ENCODE measurements around the gene SMOC2. TPM values are rescaled to one million over a fixed set of nuclear protein-coding genes. Genes with fewer than 3 reads are reported as not detected.
A peak's percentile ranks its signal among the peaks of the same experiment; 100 is the strongest.

Gene SMOC2
- total and polyA plus RNA-seq, 2 of the 4 experiments (the other 2 are of a cell fraction): not detected

DNA sequence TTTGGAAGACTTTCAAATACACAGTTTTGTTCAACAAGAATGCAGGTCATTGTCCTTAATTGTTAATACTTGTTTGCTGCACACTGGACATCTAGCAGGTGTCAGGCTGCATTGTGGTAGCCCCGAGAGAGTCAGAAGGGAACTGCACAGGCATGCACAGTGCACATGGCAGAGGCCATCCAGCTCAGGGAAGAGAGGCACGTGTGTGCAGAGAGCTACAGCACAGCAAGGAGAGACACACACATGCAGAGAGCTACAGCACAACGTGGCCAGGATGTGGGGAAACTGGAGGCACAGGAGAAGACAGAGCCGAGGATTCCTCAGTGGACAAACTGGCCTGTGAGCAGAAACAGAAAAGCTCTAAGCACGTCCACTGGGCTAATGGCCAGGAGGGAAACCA is 272.0 kb downstream of the SMOC2 start:
- no peak overlapping the region for H4K8ac ChIP-seq (ENCODE audit: low read depth in 2 of 2, low read length in 2 of 2)
- intact Hi-C loops (cut with micrococcal nuclease) (no loop called here), in situ Hi-C loops (cut with MboI; ENCODE audit: low sequenced_read_pairs) (no loop called here), dilution Hi-C loops (cut with HindIII; ENCODE audit: low sequenced_read_pairs, unreplicated experiment) (no loop called here)
- H3K36me3 ChIP-seq (ENCODE audit: control insufficient read depth, insufficient read depth, low read length): no peaks in the 10 kb centered on the region
- no peak overlapping the region for H3K14ac ChIP-seq (replicated peaks; ENCODE audit: low read depth, low read length)
- WGBS, 2 experiments (ENCODE audit: extremely low coverage in 2 of 2, insufficient read length in 1 of 2): 33% methylated on average over 2 of the region's 5 CpGs; no CpG with 5 or more reads in 1 of the 2 experiments
- no peak overlapping the region for H3K18ac ChIP-seq (ENCODE audit: low read depth, low read length)
- no peak overlapping the region for H3K4ac ChIP-seq (ENCODE audit: low read depth, low read length)
- H4K91ac ChIP-seq (ENCODE audit: insufficient read depth, low read depth, low read length): no peak overlapping the region
- no peak overlapping the region for H3K9ac ChIP-seq (ENCODE audit: low read depth, low read length)
- no peak overlapping the region for H3K56ac ChIP-seq (ENCODE audit: extremely low read depth, insufficient read depth, low read length)
- H2BK5ac ChIP-seq (ENCODE audit: low read depth, low read length, poor library complexity, severe bottlenecking): no peak overlapping the region
- H2AK5ac ChIP-seq (ENCODE audit: low read depth, low read length): no peak overlapping the region
- H2BK15ac ChIP-seq (ENCODE audit: low read depth, low read length): no peak overlapping the region
- no peak for DNase-seq
- POLR2A ChIA-PET (ENCODE audit: unreplicated experiment): interaction anchor here (0.7 kb wide), 1 partner anchor 742 kb away, joined by 3 read pairs; no protein-coding TSS in a partner anchor
- peak overlapping the region; percentile 14 for H2AFZ ChIP-seq (replicated peaks; ENCODE audit: low read length, poor library complexity)
- H3K27ac ChIP-seq (ENCODE audit: insufficient read depth, low read length): no peak overlapping the region
- CTCF ChIA-PET: no interaction called here
- no peaks in the 10 kb centered on the region for H4K20me1 ChIP-seq (ENCODE audit: insufficient read depth, low read length)
- peaks cover 45% of the 10 kb centered on the region for H3K9me3 ChIP-seq (ENCODE audit: control insufficient read depth, insufficient read depth, low read length)
- H3K27me3 ChIP-seq (ENCODE audit: control insufficient read depth, insufficient read depth, low read length): no peaks in the 10 kb centered on the region
- no peak overlapping the region for H4K5ac ChIP-seq (ENCODE audit: low read depth, low read length)
- H2AK9ac ChIP-seq (replicated peaks; ENCODE audit: low read depth, low read length, poor library complexity): peak overlapping the region; percentile 28
- no peak overlapping the region for H2BK120ac ChIP-seq (ENCODE audit: low read depth, low read length)
- BruUV-seq (replicated peaks): no TSS peak
- no peaks in the 10 kb centered on the region for H3K79me1 ChIP-seq (ENCODE audit: low read depth in 1 of 2, low read length in 2 of 2)
- no peak overlapping the region for H3K23ac ChIP-seq (ENCODE audit: low read depth, low read length)
- TF ChIP-seq SMC3 (IDR thresholded peaks at IDR 0.05; ENCODE audit: low read depth, low read length): no peak
- no peak for TF ChIP-seq MAFK (IDR thresholded peaks at IDR 0.05; ENCODE audit: low read depth, low read length)
- TF ChIP-seq RCOR1 (IDR thresholded peaks at IDR 0.05; ENCODE audit: insufficient replicate concordance, low read length): no peak
- TF ChIP-seq NFE2L2 (IDR thresholded peaks at IDR 0.05; ENCODE audit: low read depth, low read length): no peak
- TF ChIP-seq BHLHE40 (IDR thresholded peaks at IDR 0.05; ENCODE audit: low read depth, low read length): no peak
- TF ChIP-seq MXI1 (IDR thresholded peaks at IDR 0.05; ENCODE audit: borderline replicate concordance, low read depth, low read length): no peak
- TF ChIP-seq POLR2A (IDR thresholded peaks at IDR 0.05; ENCODE audit: low read depth, low read length): no peak
- no peak for TF ChIP-seq RFX5 (IDR thresholded peaks at IDR 0.05; ENCODE audit: low read depth, low read length)
- TF ChIP-seq, protein P1, sequence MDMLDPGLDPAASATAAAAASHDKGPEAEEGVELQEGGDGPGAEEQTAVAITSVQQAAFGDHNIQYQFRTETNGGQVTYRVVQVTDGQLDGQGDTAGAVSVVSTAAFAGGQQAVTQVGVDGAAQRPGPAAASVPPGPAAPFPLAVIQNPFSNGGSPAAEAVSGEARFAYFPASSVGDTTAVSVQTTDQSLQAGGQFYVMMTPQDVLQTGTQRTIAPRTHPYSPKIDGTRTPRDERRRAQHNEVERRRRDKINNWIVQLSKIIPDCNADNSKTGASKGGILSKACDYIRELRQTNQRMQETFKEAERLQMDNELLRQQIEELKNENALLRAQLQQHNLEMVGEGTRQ (IDR thresholded peaks at IDR 0.05; ENCODE audit: low read depth, low read length): no peak
- TF ChIP-seq CEBPB (IDR thresholded peaks at IDR 0.05; ENCODE audit: low read depth, low read length): no peak
- no peak for TF ChIP-seq FOS (IDR thresholded peaks at IDR 0.05; ENCODE audit: low read depth, low read length)
- no peak for TF ChIP-seq CHD1 (IDR thresholded peaks at IDR 0.05; ENCODE audit: low read depth, low read length)
- TF ChIP-seq, protein P2, sequence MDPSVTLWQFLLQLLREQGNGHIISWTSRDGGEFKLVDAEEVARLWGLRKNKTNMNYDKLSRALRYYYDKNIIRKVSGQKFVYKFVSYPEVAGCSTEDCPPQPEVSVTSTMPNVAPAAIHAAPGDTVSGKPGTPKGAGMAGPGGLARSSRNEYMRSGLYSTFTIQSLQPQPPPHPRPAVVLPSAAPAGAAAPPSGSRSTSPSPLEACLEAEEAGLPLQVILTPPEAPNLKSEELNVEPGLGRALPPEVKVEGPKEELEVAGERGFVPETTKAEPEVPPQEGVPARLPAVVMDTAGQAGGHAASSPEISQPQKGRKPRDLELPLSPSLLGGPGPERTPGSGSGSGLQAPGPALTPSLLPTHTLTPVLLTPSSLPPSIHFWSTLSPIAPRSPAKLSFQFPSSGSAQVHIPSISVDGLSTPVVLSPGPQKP (IDR thresholded peaks at IDR 0.05; ENCODE audit: borderline replicate concordance, low read depth, low read length): no peak
- no peaks in the 10 kb centered on the region for H3K4me1 ChIP-seq (ENCODE audit: control insufficient read depth, insufficient read depth, low read length)
- no peak overlapping the region for H2BK20ac ChIP-seq (ENCODE audit: low read depth, low read length)
- no peaks in the 10 kb centered on the region for H3K9me1 ChIP-seq (ENCODE audit: insufficient read depth, low read length)
- ATAC-seq (ENCODE audit: low read depth): no peak
- no peak overlapping the region for H3K4me3 ChIP-seq (ENCODE audit: insufficient read depth, low read depth, low read length)
- no peak overlapping the region for H3K4me2 ChIP-seq (ENCODE audit: low read depth, low read length)

Data from IMR-90 (cell line).